HG03025 (cell line): ENCODE data around the gene TRIM24.
"Not testable (repeated sequence)": the region's sequence is repeated elsewhere in the genome, so short reads cannot be mapped to it uniquely, and the experiment has no call there.

Source experiments
- ATAC-seq: cut with Tn5 transposase; IDR thresholded peaks from one replicate; pipeline ENCODE4 v1.9.1; 2021; ENCODE audit warnings: mild to moderate bottlenecking, moderate library complexity; ENCODE audit not compliant: unreplicated experiment, low FRiP score

Gene TRIM24

DNA sequence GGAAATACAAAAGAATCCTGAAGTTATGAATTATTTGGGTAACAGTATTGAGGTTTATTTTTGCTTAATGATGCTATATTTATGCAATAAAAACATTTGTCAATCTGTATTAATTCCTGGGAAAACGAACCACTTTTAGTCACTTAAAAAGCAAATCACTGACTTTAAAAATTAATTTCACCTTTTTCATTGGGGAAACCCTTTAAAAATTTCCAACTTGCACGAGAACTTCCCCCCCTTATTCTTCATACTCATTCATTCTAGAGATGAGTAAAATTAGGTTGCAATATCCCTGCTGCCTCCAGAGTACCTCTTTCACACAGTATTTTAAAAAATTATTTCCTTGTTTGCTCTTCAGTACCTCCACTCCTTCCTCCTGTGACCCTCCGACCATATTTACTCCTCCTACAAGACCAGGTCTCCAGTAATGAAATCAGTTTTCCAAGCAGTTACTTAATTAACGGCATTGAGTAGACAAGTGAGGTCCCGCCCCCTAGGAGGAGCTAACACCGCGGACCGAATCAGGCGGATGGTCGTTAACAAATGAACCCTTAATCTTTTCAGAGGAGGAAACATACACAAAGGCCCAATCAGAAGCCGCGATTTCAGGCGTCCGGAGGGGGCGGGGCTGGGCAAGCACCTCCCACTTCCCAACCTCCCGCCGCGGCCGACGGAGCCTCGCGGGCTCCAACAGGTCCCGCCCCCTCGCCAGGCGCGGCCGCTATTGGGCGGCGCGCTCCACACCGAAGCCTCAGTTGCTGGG is 465 bp upstream of the TRIM24 start:
- ATAC-seq: peak; percentile 78

DNA sequence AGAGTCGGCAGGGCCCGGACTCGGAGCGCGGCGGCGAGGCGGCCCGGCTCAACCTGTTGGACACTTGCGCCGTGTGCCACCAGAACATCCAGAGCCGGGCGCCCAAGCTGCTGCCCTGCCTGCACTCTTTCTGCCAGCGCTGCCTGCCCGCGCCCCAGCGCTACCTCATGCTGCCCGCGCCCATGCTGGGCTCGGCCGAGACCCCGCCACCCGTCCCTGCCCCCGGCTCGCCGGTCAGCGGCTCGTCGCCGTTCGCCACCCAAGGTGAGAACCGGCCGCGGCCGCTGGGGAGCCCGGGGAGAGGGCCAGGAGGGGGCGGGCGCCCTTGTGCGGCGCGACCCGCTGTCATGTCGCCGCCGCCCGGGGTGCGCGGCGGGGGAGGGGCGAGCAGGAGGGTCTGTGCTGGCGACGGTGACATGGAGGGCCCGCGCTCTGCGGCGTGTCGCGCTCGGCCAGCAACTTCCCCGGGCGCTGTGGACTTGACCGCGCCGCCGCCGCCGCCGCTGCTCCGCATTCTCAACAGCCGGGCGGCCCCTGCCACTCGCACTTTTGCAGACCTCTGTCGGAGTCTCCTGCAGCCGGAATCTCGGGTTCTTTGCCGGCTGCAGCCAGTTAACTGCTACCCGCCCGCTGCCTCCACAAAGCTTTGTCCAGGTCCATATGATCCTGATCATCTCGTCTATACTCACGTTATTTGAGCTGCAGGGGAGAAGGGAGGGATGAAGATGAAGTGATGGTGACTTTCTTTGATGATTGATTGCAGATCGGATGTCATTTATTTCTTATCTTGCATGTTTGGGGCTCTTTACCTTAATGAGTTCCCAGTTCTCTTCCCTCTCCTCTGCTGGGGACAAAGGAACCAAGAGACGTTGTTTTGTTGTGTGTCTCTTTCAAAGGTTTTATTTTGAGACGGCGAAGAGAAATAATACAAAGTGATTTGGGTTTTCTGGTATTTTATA is 869 bp downstream of the TRIM24 start:
- peak; percentile 43 for ATAC-seq

DNA sequence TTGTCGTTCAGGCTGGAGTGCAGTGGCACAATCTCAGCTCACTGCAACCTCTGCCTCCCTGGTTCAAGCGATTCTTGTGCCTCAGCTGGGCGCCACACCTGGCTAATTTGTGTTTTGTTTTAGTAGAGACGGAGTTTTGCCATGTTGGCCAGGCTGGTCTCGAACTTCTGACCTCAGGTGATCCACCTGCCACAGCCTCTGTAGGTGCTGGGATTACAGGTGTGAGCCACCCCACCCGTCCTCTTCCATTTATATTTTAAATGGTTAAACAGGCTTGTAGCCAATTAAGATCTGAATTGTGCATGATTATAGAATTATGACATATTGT is 3.2 kb downstream of the TRIM24 start:
- ATAC-seq: not testable (repeated sequence)

DNA sequence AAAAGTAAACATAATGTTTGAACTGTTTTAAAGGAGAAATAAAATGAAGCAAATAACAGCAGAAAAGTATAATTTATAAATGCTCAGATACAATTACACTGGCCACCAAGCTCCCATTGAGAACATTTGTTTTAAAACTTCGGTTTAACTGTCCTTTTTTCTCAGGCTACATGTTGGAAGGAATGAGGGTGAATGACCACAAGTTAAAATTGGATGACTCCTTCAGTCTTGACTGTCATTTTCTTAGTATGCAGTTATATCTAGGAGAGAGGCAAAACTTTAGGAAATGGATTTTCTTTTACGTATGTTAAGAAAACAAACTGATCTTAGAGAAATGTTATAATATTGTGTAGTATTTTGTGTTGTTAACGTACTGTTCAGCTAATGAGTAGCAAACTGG is 5.0 kb downstream of the TRIM24 start:
- no peak for ATAC-seq

GRCh38 chr7:138466069-138466756 is 6.2 kb downstream of the TRIM24 start:
- not testable (repeated sequence) for ATAC-seq

- ATAC-seq: no peak
These were observed 8.4 kb downstream of the TRIM24 start for GRCh38 chr7:138468244-138469123.

- ATAC-seq: no peak
These were observed 10.5 kb downstream of the TRIM24 start for GRCh38 chr7:138470391-138471157.

GRCh38 chr7:138472292-138473079 is 12.4 kb downstream of the TRIM24 start:
- ATAC-seq: no peak

- no peak for ATAC-seq
These were observed 15.3 kb downstream of the TRIM24 start for GRCh38 chr7:138475377-138475776.

DNA sequence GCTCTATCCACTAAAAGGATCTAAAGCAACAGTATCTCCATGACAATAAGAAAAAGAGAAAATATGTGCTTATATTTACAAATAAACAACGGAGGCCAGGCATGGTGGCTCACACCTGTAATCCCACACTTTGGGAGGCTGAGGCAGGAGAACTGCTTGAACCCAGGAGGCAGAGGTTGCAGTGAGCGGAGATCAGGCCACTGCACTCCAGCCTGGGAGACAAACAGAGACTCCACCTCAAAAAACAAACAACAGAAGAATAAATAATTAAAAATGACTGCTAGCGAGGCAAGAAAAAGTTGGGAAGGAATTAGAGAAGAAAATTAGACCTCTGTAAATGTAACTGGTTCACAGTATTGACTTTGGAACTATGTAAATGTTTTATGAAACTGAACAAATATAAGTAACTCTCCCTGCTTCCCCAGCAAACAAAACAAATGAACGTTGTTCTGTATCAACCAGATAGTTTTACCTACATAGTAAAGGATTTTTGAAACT is 17.1 kb downstream of the TRIM24 start:
- ATAC-seq: no peak

- no peak for ATAC-seq
These were observed 17.5 kb downstream of the TRIM24 start for GRCh38 chr7:138477581-138477980.

GRCh38 chr7:138478499-138478908 is 18.4 kb downstream of the TRIM24 start:
- peak; percentile 55 for ATAC-seq

DNA sequence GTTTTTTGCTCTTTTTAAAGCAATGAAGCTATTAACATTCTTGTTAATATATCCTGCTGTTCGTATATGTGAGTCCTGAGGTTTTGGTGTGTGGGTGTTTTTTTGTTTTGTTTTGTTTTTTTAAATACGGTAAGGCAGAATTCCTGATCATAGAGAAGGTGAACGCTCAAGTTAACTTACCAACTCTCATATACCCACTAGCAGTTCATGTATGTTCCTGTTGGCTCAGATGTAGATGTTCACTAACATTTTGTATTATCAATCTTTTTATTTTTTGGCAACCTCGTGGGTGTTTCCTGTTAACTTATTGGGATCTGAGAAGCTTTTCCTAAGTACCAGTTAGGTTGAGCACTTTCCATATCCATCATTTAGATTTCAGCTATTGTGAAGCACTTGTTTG is 20.5 kb downstream of the TRIM24 start:
- no peak for ATAC-seq

DNA sequence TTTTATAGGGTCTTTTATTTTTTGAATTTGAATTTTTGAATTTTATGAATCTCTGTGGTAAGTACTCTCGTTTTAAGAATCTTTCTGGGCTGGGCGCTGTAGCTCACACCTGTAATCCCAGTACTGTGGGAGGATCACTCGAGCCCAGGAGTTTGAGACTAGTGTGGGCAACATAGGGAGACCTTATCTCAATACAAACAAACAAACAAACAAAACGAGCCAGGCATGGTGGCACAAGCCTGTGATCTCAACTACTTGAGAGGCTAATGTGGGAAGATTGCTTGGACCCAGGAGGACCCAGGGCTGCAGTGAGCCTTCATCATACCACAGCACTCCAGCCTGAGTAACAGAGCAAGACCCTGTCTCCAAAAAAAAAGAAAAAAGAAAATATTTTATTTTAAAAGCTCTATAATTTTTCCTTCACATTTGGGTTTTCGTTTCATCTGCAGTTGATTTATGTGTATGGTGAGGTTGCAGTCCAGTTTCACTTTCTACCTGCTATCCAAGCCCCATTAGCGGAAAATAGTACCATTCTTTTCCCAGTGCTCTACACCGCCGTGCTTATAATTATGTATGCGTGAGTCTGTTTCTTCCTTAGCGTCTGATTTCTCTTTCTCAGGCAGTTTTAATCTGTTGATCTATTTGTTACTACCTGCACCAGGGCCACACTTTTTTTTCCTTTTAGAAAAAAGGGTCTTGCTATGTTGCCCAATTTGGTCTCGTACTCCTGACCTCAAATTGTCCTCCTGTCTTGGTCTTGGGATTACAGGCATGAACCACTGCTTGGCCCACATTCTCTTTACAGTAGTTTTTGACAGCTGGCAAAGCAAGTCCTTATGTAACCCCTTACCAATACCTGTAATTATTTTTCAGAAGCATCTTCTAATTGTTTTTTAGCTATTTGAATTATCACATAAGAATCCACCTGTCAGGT is 21.7 kb downstream of the TRIM24 start:
- ATAC-seq: no peak

DNA sequence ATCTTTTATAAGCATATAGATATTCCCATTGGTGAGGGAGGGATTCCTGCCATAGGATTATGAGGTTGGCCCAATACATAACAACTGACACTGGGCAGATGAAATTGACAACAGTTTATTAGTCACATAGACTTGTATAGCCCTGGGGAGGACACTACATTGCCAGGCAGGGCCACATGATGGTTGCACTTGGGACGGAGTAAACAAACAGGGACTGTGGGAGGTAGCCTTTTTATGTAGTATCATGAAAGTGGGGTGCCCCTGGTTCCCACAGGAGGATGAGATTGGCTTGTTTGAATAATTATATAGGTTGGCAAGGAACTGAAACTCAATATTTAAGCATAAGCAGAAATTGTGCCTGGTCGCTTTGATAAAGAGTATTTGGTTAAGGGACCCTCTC is 23.5 kb downstream of the TRIM24 start:
- ATAC-seq: no peak

- ATAC-seq: not testable (repeated sequence)
These were observed 25.4 kb downstream of the TRIM24 start for GRCh38 chr7:138485508-138485907.

DNA sequence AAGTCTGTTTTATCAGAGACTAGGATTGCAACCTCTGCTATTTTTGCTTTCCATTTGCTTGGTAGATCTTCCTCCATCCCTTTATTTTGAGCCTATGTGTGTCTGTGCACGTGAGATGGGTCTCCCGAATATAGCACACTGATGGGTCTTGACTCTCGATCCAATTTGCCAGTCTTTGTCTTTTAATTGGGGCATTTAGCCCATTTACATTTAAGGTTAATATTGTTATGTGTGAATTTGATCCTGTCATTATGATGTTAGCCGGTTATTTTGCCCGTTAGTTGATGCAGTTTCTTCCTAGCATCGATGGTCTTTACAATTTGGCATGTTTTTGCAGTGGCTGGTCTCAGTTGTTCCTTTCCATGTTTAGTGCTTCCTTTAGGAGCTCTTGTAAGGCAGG is 29.1 kb downstream of the TRIM24 start:
- ATAC-seq: not testable (repeated sequence)
